ENCODE measurements around the gene FAM168B.

FAM168B gene

GRCh38 chr2:131067465-131068125, 25.7 kb downstream of the FAM168B start:
- TF ChIP-seq ZC3H10 (CRISPR knock-in tag; IDR thresholded peaks at IDR 0.05) (no peak), BACH2 (CRISPR knock-in tag; IDR thresholded peaks at IDR 0.05; ENCODE audit: borderline replicate concordance) (no peak), TCF4 (CRISPR knock-in tag; IDR thresholded peaks at IDR 0.05; ENCODE audit: borderline replicate concordance) (no peak), GLIS3 (CRISPR knock-in tag; IDR thresholded peaks at IDR 0.05) (no peak), ZNF70 (CRISPR knock-in tag; IDR thresholded peaks at IDR 0.05) (no peak), OSR1 (CRISPR knock-in tag; IDR thresholded peaks at IDR 0.05) (no peak), POU6F1 (CRISPR knock-in tag; IDR thresholded peaks at IDR 0.05; ENCODE audit: borderline replicate concordance, low read depth) (no peak)
- ATAC-seq, result no peak

- no peak for ATAC-seq
- TF ChIP-seq ESRRG (CRISPR knock-in tag; IDR thresholded peaks at IDR 0.05) (no peak), TSHZ2 (CRISPR knock-in tag; IDR thresholded peaks at IDR 0.05) (no peak), CSDC2 (CRISPR knock-in tag; IDR thresholded peaks at IDR 0.05) (no peak), ZNF8 (CRISPR knock-in tag; IDR thresholded peaks at IDR 0.05) (no peak)
- TF ChIP-seq, protein P1, sequence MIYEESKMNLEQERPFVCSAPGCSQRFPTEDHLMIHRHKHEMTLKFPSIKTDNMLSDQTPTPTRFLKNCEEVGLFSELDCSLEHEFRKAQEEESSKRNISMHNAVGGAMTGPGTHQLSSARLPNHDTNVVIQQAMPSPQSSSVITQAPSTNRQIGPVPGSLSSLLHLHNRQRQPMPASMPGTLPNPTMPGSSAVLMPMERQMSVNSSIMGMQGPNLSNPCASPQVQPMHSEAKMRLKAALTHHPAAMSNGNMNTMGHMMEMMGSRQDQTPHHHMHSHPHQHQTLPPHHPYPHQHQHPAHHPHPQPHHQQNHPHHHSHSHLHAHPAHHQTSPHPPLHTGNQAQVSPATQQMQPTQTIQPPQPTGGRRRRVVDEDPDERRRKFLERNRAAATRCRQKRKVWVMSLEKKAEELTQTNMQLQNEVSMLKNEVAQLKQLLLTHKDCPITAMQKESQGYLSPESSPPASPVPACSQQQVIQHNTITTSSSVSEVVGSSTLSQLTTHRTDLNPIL (CRISPR knock-in tag; IDR thresholded peaks at IDR 0.05; ENCODE audit: low read depth), result no peak
These were observed 28.4 kb downstream of the FAM168B start for GRCh38 chr2:131064589-131065512.

- TF ChIP-seq ZNF70 (CRISPR knock-in tag; IDR thresholded peaks at IDR 0.05) (no peak), ZC3H10 (CRISPR knock-in tag; IDR thresholded peaks at IDR 0.05) (no peak), SNAI2 (CRISPR knock-in tag; IDR thresholded peaks at IDR 0.05) (no peak), ZFP3 (CRISPR knock-in tag; IDR thresholded peaks at IDR 0.05) (no peak), GLIS3 (CRISPR knock-in tag; IDR thresholded peaks at IDR 0.05) (no peak), ZNF8 (CRISPR knock-in tag; IDR thresholded peaks at IDR 0.05) (no peak), PPARA (CRISPR knock-in tag; IDR thresholded peaks at IDR 0.05; ENCODE audit: borderline replicate concordance) (no peak), ZFP30 (CRISPR knock-in tag; IDR thresholded peaks at IDR 0.05) (no peak), ISL1 (CRISPR knock-in tag; IDR thresholded peaks at IDR 0.05) (no peak), PATZ1 (CRISPR knock-in tag; IDR thresholded peaks at IDR 0.05; ENCODE audit: borderline replicate concordance) (no peak)
- TF ChIP-seq, protein P1 (CRISPR knock-in tag; IDR thresholded peaks at IDR 0.05; ENCODE audit: low read depth), result no peak
- TF ChIP-seq, protein P2, sequence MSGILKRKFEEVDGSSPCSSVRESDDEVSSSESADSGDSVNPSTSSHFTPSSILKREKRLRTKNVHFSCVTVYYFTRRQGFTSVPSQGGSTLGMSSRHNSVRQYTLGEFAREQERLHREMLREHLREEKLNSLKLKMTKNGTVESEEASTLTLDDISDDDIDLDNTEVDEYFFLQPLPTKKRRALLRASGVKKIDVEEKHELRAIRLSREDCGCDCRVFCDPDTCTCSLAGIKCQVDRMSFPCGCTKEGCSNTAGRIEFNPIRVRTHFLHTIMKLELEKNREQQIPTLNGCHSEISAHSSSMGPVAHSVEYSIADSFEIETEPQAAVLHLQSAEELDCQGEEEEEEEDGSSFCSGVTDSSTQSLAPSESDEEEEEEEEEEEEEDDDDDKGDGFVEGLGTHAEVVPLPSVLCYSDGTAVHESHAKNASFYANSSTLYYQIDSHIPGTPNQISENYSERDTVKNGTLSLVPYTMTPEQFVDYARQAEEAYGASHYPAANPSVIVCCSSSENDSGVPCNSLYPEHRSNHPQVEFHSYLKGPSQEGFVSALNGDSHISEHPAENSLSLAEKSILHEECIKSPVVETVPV (CRISPR knock-in tag; IDR thresholded peaks at IDR 0.05), result no peak
- ATAC-seq, result no peak
These were observed 29.6 kb downstream of the FAM168B start for GRCh38 chr2:131063501-131064283.
